ENCODE measurements around the gene MYRF.

- no peak; the same call in 1 of the 2 replicates for TF ChIP-seq POLR2A (IDR thresholded peaks at IDR 0.05; ENCODE audit: low read depth, low read length)
- no peak; the same call in 1 of the 2 replicates for TF ChIP-seq TAF1 (IDR thresholded peaks at IDR 0.05; ENCODE audit: borderline replicate concordance, low read depth, low read length)
- TF ChIP-seq POLR2AphosphoS5 (IDR thresholded peaks at IDR 0.05; ENCODE audit: low read depth, low read length) = peak; percentile 49; the same call in 1 of the 2 replicates
These were observed 74.6 kb downstream of the MYRF start for GRCh38 chr11:61826930-61827570.
